ENCODE data around the gene ATG5.

Gene ATG5

GRCh38 chr6:106181664-106182418, 143.7 kb downstream of the ATG5 start:
- DNase-seq (ENCODE audit: low read depth in 3 of 3) = no peak

- no peak for DNase-seq (ENCODE audit: low read depth in 3 of 3)
Observed at GRCh38 chr6:106180208-106180607, 145.4 kb downstream of the ATG5 start.

- no peak for DNase-seq (ENCODE audit: low read depth in 3 of 3)
Observed at GRCh38 chr6:106178900-106179299, 146.7 kb downstream of the ATG5 start.

GRCh38 chr6:106177786-106178185, 147.8 kb downstream of the ATG5 start:
- no peak for DNase-seq (ENCODE audit: low read depth in 3 of 3)

GRCh38 chr6:106173124-106173879, 152.3 kb downstream of the ATG5 start:
- no peak for DNase-seq (ENCODE audit: low read depth in 3 of 3)

GRCh38 chr6:106170030-106170791, 155.3 kb downstream of the ATG5 start:
- DNase-seq (ENCODE audit: low read depth in 3 of 3) = no peak

GRCh38 chr6:106169517-106169916, 156.0 kb downstream of the ATG5 start:
- DNase-seq (ENCODE audit: low read depth in 3 of 3) = no peak

GRCh38 chr6:106168097-106168888, 157.3 kb downstream of the ATG5 start:
- no peak for DNase-seq (ENCODE audit: low read depth in 3 of 3)

GRCh38 chr6:106167096-106167814, 158.3 kb downstream of the ATG5 start:
- DNase-seq (ENCODE audit: low read depth in 3 of 3) = no peak

GRCh38 chr6:106165885-106166485, 159.6 kb downstream of the ATG5 start:
- no peak for DNase-seq (ENCODE audit: low read depth in 3 of 3)

- DNase-seq (ENCODE audit: low read depth in 3 of 3) = peak in 2 of 3 experiments; percentile 55 to 63
Observed at GRCh38 chr6:106163966-106164877, 161.3 kb downstream of the ATG5 start.

GRCh38 chr6:106163446-106163965, 162.1 kb downstream of the ATG5 start:
- peak in 1 of 3 experiments; percentile 47 for DNase-seq (ENCODE audit: low read depth in 3 of 3)

- no peak for DNase-seq (ENCODE audit: low read depth in 3 of 3)
Observed at GRCh38 chr6:106162921-106163320, 162.6 kb downstream of the ATG5 start.

- no peak for DNase-seq (ENCODE audit: low read depth in 3 of 3)
Observed at GRCh38 chr6:106161893-106162292, 163.7 kb downstream of the ATG5 start.

- DNase-seq (ENCODE audit: low read depth in 3 of 3) = no peak
Observed at GRCh38 chr6:106161311-106161874, 164.2 kb downstream of the ATG5 start.

GRCh38 chr6:106160189-106160588, 165.4 kb downstream of the ATG5 start:
- no peak for DNase-seq (ENCODE audit: low read depth in 3 of 3)

GRCh38 chr6:106159531-106159940, 166.0 kb downstream of the ATG5 start:
- no peak for DNase-seq (ENCODE audit: low read depth in 3 of 3)

GRCh38 chr6:106158816-106159215, 166.7 kb downstream of the ATG5 start:
- no peak for DNase-seq (ENCODE audit: low read depth in 3 of 3)

- DNase-seq (ENCODE audit: low read depth in 3 of 3) = no peak
Observed at GRCh38 chr6:106156863-106157262, 168.7 kb downstream of the ATG5 start.
